GM12873 (cell line): ENCODE results near the gene HMX2.

Source experiments
- TF ChIP-seq, protein P1 (sequence below): IDR thresholded peaks from 2 replicates; pipeline ENCODE4 v1.5.1; 2012; ENCODE audit warnings: low read depth, mild to moderate bottlenecking, moderate library complexity, low read length, control low read depth; ENCODE audit not compliant: insufficient read depth; ENCODE audit errors: missing control alignments

Gene HMX2

DNA sequence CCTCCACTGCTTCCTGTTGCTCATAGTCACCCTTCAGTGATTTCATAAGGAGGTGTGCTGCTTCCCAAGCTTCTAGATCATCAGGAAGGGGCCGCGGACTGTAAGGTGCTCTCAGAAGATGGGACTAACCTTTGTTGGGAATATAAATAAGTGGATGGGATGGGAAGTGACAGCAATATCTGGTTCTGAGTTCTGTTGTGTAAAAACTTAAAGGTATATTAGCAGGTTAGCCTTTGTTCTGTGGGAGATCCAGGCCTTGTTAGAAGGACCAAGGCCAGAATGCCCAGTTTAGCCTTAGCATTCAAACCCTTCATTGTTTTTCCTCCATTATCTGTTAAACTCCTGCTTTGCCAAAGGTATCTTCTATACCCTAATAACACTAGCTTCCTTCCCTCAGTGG lies 18.7 kb downstream of the HMX2 start:
- TF ChIP-seq, protein P1, sequence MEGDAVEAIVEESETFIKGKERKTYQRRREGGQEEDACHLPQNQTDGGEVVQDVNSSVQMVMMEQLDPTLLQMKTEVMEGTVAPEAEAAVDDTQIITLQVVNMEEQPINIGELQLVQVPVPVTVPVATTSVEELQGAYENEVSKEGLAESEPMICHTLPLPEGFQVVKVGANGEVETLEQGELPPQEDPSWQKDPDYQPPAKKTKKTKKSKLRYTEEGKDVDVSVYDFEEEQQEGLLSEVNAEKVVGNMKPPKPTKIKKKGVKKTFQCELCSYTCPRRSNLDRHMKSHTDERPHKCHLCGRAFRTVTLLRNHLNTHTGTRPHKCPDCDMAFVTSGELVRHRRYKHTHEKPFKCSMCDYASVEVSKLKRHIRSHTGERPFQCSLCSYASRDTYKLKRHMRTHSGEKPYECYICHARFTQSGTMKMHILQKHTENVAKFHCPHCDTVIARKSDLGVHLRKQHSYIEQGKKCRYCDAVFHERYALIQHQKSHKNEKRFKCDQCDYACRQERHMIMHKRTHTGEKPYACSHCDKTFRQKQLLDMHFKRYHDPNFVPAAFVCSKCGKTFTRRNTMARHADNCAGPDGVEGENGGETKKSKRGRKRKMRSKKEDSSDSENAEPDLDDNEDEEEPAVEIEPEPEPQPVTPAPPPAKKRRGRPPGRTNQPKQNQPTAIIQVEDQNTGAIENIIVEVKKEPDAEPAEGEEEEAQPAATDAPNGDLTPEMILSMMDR = no peak

DNA sequence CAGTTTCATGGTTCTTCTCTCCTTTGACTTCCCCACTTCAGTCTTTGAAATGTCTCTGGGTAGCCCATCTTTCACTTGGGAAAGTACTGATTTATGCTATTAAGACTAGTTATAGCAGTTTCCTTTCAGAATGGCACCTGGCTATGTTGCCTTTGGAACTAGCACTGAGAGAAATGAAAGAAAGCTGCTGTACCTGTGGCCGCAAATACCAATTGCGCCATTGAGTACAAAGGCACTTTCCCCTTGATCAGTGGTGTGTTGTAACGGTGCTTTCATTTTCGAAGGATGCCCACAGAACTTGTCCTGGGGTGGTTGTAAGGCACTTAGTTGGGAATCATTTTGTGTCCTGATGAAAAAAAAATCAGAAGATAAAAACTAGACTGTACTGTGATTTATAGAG lies 23.0 kb downstream of the HMX2 start:
- TF ChIP-seq, protein P1 = no peak

DNA sequence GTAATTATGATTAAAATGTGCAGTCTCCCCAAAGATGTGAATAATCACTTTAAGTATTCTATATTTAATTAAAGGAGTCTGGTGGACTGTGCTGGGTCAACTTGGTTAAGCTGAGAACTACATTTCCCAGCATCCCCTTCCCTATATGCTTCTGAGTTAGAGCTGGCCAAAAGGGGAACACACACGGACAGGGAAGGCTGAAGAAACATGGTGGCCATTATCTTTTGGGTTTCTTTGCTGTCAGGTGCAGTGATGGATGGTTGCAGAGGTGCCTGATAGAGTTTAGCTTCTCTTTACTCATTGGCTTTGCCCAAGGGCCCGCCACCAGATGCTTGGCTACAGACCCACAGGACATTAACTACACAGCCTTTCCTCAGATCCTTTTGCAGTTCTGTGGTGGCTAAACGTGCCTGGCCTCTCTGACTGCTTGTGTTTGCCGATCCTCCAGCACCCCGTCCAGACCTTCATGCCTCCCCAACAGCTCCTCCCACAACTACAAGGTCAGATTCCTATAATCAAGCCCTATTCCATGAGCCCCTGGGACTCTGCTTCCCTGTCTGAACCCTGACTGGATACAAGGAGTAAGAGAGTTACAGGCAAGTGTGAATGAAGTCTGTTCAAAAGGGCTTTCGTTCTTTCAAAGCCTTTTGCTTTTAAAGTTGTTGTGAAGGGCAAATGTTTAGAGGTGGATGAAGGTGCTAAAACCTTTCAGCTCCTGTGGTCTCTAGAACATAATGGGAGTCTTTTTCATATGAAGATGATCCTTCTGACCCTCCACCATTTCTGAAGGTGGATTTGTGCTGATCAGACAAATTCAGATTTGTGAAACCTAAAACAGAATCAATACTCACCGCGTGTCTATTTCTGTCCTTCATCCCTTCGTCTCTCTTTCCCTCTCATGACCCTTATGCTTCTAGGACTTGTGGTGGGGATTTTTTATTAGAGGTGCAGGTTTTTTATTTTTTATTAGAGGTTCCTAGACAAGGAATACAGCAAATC lies 27.8 kb downstream of the HMX2 start:
- TF ChIP-seq, protein P1 = no peak

DNA sequence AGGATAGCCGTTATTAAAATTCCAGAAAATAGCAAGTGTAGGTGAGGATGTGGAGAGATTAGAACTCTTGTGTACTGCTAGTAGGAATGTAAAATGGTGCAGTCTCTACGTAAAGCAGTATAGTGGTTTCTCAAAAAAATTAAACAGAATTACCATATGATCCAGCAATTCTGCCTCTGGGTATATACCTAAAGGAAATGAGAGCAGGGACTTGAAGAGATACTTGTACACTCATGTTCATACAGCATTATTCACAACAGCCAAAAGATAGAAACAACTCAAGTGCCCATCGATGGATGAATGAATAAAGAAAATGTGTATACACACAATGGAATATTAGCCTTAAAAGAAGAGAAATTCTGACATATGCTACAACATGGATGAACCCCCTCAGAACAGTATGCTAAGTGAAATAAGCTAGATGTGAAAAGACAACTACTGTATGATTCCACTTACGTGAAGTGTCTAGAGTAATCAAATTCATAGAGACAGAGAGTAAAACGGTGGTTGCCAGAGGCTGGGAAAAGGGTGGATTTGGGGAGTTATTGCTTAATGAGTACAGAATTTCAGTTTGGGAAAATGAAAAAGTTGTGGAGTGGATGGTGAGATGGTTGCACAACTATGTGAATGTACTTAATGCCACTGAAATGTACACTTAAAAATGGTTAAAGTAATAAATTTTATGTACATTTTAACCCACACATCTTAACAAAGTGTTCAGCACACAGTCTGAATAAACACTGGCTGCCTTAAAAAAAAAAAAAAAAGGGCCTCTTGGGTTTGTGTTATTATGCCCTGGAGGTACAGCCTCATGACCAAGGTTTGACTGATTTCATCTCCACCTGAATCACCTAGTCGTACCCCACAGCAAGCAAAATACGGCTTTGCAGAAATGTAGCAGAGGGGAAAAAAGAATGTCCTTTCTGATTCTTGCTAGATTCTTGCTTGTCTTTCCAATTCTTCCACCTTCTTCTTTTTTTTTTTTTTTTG lies 32.5 kb downstream of the HMX2 start:
- TF ChIP-seq, protein P1 = no peak

DNA sequence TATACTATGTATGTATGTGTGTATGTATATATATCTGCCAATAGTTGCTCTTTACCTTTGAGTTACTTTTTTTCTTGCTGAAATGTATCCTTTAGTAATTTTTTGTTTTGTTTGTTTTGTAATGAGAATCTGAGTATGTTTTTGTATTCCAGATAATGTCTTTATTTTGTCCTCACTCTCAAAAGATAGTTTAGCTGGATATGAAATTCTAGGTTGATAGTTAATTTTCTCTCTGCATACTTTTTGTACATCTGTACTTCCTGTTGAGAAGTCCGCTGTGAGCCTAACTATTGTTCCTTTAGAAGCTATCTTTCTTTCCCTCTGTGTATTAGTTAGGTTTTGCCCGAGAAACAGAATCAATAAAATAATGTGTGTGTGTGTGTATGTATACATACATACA lies 35.8 kb downstream of the HMX2 start:
- TF ChIP-seq, protein P1 = no peak

DNA sequence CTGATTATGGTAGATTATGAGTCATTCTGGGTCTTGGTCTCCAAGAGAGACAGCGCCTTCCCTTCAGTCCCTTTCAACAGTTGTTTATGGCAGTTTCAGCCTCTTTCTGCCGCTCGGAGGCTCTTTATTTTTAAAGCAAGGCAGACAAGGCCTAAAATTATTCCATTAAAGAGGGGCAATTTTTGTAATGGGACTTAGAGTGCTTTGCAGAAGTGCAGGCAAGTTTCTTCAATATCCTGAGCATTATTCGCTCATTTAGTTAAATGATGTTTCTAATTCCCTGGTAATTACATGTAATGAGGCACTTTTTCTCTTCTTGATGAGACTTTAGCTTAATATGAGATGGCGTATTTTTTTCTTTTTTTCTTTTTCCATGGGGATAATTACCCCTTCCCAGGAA lies 39.8 kb downstream of the HMX2 start:
- TF ChIP-seq, protein P1 = no peak

DNA sequence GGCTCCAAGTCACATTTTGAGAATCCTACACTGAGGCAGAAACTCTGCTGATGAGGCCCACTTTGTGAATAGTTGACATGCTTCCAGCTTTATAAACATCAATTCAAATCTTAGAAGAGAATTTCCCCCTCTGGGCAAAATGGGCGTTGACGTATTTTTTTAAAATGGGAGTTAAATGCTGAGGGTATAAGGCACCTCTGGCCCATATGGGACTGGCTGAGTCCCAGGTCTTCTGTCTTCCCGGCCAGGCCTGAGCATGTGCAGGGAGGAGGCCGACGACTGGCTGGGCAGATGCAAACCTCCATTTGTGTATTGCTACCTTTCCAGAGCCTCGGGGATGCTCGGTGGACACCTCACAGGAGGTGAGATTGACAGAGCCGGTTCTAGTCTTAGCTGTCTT lies 44.0 kb downstream of the HMX2 start:
- TF ChIP-seq, protein P1 = no peak
